ENCODE data around the gene SMIM13. TPM values are rescaled to one million over a fixed set of nuclear protein-coding genes. Genes with fewer than 3 reads are reported as not detected.

SMIM13 gene
- total RNA-seq, 1 donor: 15.5 TPM

- no peak for TF ChIP-seq CTCF (IDR thresholded peaks at IDR 0.05; ENCODE audit: insufficient read depth, low read depth, low read length)
- H3K4me3 ChIP-seq (ENCODE audit: low read depth, low read length): no peak overlapping the region
- no peak for DNase-seq (ENCODE audit: low read depth)
Observed at GRCh38 chr6:11161031-11161956, 67.7 kb downstream of the SMIM13 start.

GRCh38 chr6:11162262-11162661, 68.6 kb downstream of the SMIM13 start:
- no peak overlapping the region for H3K4me3 ChIP-seq (ENCODE audit: low read depth, low read length)
- no peak for TF ChIP-seq CTCF (IDR thresholded peaks at IDR 0.05; ENCODE audit: insufficient read depth, low read depth, low read length)
- DNase-seq (ENCODE audit: low read depth): no peak

GRCh38 chr6:11163932-11164331, 70.3 kb downstream of the SMIM13 start:
- DNase-seq (ENCODE audit: low read depth): no peak
- TF ChIP-seq CTCF (IDR thresholded peaks at IDR 0.05; ENCODE audit: insufficient read depth, low read depth, low read length): no peak
- H3K4me3 ChIP-seq (ENCODE audit: low read depth, low read length): no peak overlapping the region

GRCh38 chr6:11164717-11165646, 71.3 kb downstream of the SMIM13 start:
- H3K4me3 ChIP-seq (ENCODE audit: low read depth, low read length): no peak overlapping the region
- no peak for DNase-seq (ENCODE audit: low read depth)
- TF ChIP-seq CTCF (IDR thresholded peaks at IDR 0.05; ENCODE audit: insufficient read depth, low read depth, low read length): no peak

- TF ChIP-seq CTCF (IDR thresholded peaks at IDR 0.05; ENCODE audit: insufficient read depth, low read depth, low read length): no peak
- H3K4me3 ChIP-seq (ENCODE audit: low read depth, low read length): no peak overlapping the region
- no peak for DNase-seq (ENCODE audit: low read depth)
Observed at GRCh38 chr6:11166948-11167347, 73.3 kb downstream of the SMIM13 start.

GRCh38 chr6:11168091-11168635, 74.5 kb downstream of the SMIM13 start:
- no peak for TF ChIP-seq CTCF (IDR thresholded peaks at IDR 0.05; ENCODE audit: insufficient read depth, low read depth, low read length)
- no peak for DNase-seq (ENCODE audit: low read depth)
- no peak overlapping the region for H3K4me3 ChIP-seq (ENCODE audit: low read depth, low read length)

All from fibroblast of villous mesenchyme (primary cell).